ENCODE measurements around the gene MCF2L.

- TF ChIP-seq CTCF (conservative IDR thresholded peaks at IDR 0.05; ENCODE audit: low read length) (no peak), EZH2phosphoT487 (IDR thresholded peaks at IDR 0.05; ENCODE audit: borderline replicate concordance, low read depth, low read length) (no peak)
Observed at GRCh38 chr13:112984501-112984900, 15.5 kb downstream of the MCF2L start.

Data from OCI-LY7 (cell line).